ENCODE results near the gene COMT.

COMT gene

DNA sequence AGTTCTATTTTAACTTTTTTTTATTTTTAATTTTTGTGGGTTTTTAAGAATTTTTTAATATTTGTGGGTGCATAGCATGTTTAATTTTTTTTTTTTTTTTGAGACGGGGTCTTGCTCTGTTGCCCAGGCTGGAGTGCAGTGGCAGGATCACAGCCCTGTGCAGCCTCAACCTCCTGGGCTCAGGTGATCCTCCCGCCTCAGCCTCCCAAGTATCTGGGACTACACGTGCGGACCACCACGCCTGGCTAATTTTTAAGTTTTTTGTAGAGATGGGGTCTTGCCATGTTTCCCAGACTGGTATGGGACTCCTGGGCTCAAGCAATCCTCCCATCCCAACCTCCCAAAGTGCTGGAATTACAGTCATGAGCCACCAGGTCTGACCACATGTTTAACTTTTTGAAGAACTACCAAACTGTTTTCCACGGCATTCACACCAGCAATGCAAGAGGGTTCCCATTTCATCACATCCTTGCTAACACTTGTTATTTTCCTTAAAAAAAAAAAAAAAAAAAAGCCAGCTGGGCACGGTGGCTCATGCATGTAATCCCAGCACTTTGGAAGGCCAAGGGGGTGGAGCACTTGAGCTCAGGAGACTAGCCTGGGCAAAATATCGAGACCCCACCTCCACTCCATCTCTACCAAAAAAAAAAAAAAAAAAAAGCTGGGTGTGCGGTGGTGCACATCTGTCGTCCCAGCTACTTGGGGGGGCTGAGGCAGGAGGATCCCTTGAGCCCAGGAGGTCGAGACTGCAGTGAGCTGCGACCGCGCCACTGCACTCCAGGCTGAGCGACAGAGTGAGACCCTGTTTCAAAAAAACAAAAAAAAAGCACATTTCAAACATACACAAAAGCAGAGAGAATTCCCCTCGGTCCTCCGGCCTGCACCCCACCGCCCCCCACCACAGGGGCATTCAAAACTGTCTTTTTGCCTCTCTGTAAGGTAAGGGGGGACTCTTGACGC is 16.8 kb downstream of the COMT start:
- DNase-seq = peak; percentile 44

GRCh38 chr22:19959043-19959586 is 17.5 kb downstream of the COMT start:
- DNase-seq = peak; percentile 51

- DNase-seq = no peak
These were observed 18.3 kb downstream of the COMT start for GRCh38 chr22:19959587-19960490.

- DNase-seq = no peak
These were observed 19.1 kb downstream of the COMT start for GRCh38 chr22:19960491-19961200.

DNA sequence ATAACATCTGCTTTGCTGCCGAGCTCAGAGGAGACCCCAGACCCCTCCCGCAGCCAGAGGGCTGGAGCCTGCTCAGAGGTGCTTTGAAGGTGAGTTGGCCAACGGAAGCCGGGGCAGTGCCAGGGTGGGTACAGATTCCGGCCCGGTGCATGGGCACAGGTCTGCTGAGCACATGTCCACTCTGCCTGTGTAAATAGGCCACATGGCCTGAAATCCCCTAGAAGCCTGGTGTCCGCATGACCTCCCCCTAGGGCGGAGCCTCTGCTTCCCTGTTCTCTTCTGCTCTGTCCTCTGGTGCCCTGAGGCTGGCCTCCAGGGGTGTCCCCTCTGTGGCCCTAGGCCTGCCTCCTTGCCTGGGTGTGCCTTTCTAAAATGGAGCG is 19.6 kb downstream of the COMT start:
- no peak for DNase-seq

GRCh38 chr22:19961868-19962245 is 20.3 kb downstream of the COMT start:
- DNase-seq = no peak

GRCh38 chr22:19962246-19962908 is 20.8 kb downstream of the COMT start:
- peak; percentile 76 for DNase-seq

GRCh38 chr22:19962909-19963806 is 21.6 kb downstream of the COMT start:
- no peak for DNase-seq

- DNase-seq = no peak
These were observed 22.5 kb downstream of the COMT start for GRCh38 chr22:19963863-19964642.

DNA sequence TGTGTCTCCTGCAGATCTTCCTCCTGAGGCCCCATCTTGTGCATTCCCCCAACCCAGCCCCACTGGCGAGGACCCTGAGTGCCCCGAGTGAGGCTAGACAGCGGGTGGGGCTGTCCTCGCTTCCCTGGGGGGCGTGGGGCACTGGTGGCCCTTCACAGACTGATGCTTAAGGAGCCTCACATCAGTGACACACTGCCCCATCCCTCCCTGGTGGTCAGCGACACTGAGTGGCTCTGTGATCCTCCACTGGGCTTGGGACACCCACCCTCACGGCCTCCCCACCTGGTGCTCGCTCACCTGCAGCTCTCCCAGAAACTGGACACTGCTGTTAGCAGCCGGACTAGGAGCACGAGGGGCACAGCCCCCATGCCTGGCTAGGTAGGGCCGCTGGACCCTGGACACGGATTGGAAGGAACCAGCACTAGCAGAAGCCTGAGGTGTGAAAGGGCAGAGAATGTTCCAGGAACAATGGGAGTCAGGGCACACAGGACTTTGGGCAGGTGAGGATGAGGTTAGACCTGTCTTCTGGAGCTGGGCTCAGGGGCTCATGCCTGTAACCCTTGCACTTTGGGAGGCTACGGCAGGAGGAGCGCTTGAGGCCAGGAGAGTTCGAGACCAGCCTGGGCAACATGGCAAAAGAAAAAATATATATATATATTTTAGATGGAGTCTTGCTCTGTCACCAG is 23.3 kb downstream of the COMT start:
- DNase-seq = no peak

- DNase-seq = peak; percentile 17
These were observed 24.5 kb downstream of the COMT start for GRCh38 chr22:19965771-19966709.

GRCh38 chr22:19966908-19967750 is 25.6 kb downstream of the COMT start:
- no peak for DNase-seq

DNA sequence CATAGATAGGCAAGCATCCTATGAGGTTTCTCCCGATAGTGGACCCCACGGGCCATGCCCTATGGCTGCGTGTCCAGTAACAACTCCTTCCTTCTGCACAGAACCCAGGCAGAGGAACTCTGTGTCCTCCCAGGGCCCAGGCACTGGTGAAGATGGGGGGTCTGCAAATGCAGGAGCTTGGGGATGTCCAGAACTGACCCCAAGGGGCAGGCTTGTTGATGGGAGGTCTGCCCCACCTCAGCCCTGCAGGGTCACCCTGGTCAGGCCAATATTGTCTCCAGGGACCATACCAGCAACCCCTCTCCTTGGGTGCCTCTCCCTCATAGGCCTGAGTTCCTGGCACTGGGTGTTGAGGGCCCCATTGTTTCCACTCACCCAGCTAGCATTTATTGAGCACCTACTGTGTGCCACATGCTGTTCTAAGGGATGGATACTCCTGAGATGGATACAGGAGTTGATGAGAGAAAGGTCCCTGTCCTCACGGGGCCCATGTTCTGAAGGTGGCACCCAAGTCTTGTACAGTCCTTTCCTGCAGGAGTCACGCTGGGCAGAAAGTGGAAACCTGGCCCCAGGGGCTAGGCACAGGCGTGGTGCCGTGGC is 26.4 kb downstream of the COMT start:
- DNase-seq = no peak

GRCh38 chr22:19968450-19968891 is 26.9 kb downstream of the COMT start:
- no peak for DNase-seq

DNA sequence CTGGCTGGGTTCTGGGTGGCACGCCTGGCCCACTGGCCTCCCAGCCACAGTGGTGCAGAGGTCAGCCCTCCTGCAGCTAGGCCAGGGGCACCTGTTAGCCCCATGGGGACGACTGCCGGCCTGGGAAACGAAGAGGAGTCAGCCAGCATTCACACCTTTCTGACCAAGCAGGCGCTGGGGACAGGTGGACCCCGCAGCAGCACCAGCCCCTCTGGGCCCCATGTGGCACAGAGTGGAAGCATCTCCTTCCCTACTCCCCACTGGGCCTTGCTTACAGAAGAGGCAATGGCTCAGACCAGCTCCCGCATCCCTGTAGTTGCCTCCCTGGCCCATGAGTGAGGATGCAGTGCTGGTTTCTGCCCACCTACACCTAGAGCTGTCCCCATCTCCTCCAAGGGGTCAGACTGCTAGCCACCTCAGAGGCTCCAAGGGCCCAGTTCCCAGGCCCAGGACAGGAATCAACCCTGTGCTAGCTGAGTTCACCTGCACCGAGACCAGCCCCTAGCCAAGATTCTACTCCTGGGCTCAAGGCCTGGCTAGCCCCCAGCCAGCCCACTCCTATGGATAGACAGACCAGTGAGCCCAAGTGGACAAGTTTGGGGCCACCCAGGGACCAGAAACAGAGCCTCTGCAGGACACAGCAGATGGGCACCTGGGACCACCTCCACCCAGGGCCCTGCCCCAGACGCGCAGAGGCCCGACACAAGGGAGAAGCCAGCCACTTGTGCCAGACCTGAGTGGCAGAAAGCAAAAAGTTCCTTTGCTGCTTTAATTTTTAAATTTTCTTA is 27.8 kb downstream of the COMT start:
- DNase-seq = no peak

DNA sequence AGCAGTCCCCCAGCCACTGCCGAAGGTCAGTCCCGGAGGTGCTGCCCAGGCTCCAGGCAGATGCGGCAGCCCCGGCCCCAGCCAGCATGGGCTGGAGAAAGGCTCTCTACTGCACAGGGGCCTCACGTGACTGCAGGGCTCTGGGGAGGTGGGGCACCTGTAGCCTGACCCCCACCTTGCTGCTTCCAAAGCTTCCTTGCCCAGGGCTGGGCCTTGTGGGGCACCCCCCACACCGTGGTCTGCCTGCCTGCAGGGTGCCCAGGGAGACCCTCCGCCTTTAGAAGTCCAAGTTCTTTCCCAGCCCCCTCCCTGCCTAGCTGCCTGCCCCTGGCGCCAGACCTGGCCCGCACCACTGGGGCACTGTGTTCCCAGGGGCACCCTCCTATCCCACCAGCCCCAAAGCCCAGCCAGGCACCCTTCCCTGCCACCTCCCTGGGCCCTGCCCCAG is 28.5 kb downstream of the COMT start:
- no peak for DNase-seq

All from fibroblast of skin of scalp (primary cell).